HG02943 (cell line): Measurements from ENCODE around the gene LZIC.
A peak's percentile ranks its signal among the peaks of the same experiment; 100 is the strongest.
"Not testable (repeated sequence)": the region's sequence is repeated elsewhere in the genome, so short reads cannot be mapped to it uniquely, and the experiment has no call there.

Source experiments
- ATAC-seq: cut with Tn5 transposase; IDR thresholded peaks from one replicate; pipeline ENCODE4 v1.9.1; 2021; ENCODE audit warnings: mild to moderate bottlenecking, low read depth, moderate library complexity; ENCODE audit not compliant: unreplicated experiment

LZIC gene

GRCh38 chr1:9942939-9943788, at the start of gene LZIC, which contains the start of gene NMNAT1:
LZIC (minus strand) TSS chr1:9943391; CDS start chr1:9936619, 6,772 bp downstream.
NMNAT1 (plus strand) TSS chr1:9943475; CDS start chr1:9972074, 28,599 bp downstream.
- peak; percentile 82 for ATAC-seq

GRCh38 chr1:9992910-9993309, 49.7 kb upstream of the LZIC start:
- ATAC-seq, result no peak

- ATAC-seq, result no peak
Measured at GRCh38 chr1:9990944-9991343, 47.8 kb upstream of the LZIC start.

GRCh38 chr1:9989773-9990172, 46.6 kb upstream of the LZIC start:
- no peak for ATAC-seq

DNA sequence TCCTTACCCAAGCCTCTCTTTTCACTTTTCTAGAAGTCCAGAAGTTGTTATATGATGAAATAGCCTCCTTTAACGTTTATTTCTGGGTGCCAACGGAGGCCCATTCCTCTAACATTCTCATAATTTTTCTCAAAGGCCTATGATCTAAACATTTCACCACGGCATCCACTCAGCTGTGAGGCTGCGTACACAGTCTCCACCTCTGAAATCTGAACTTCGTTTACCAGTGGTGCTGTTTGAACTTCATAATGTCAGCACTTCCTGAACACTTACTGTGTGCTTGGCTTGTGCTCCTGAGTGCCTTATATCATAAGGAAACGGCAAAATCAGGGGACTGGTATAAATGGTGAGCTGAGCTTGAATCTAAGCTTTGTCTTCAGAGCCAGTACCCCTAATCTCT, 41.8 kb upstream of the LZIC start:
- ATAC-seq, result no peak

- no peak for ATAC-seq
Measured at GRCh38 chr1:9984253-9984652, 41.1 kb upstream of the LZIC start.

GRCh38 chr1:9960706-9961562, 17.7 kb upstream of the LZIC start:
- ATAC-seq, result peak; percentile 89

DNA sequence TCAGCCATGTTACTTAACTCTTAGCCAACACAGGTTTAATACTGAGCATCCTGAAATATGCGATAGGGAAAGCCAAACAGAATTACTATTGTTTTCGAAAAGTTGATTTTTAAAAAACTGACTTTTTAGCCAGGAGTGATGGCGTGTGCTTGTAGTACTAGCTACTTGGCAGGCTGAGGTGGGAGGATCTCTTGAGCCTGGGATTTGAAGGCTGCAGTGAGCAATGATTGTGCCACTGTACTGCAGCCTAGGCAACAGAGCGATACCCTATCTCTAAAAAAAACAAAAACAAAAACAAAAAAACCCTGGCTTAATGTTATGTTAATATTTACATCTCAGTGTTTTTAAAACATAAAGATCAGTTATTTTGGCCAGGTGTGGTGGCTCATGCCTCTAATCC, 16.8 kb upstream of the LZIC start:
- no peak for ATAC-seq

GRCh38 chr1:9957726-9958125, 14.5 kb upstream of the LZIC start:
- ATAC-seq, result no peak

DNA sequence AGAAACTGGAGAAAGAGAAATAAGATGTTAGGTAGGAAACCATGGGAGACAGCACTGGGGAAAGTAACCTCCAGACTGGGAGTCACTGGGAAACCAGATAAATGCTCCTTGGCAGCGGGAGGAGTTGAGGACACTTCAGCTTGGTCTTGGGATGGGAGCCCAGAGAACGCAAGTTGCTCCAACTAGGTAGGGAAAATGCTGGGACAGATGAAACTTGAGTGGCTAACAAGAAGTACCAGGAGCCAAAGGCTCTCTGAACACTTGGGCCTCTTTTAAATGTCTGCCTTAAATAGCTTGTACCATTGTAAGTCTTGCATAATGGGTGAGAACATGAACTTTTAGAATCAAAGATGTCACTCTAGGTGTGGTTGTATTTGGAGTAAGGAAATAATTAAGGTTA, 3.1 kb upstream of the LZIC start:
- no peak for ATAC-seq

DNA sequence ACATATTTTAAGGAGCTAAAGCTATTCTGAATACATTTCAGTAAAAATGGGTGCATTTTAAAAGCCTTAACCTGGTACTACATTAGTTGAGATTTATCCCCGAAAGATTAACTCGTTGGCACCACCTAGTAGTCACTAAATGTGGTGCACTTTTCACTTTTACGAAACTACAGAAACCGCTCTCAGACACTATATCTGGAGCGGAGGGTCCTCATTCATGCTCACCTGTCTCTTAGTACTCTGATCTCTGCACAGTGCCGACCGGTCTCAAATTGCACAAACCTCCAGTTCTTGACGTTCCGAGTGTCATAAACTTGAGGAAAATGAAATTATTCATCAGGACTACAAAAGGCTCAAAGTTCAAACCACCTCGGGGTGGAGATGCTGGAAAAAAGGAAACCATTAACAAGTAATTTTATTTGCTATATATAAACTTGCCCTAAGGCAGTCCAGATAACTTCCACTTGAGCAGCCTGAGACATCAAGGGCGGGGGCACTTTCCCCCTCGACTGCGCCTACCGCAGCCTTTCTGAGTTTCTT, 722 bp downstream of the LZIC start:
- no peak for ATAC-seq

DNA sequence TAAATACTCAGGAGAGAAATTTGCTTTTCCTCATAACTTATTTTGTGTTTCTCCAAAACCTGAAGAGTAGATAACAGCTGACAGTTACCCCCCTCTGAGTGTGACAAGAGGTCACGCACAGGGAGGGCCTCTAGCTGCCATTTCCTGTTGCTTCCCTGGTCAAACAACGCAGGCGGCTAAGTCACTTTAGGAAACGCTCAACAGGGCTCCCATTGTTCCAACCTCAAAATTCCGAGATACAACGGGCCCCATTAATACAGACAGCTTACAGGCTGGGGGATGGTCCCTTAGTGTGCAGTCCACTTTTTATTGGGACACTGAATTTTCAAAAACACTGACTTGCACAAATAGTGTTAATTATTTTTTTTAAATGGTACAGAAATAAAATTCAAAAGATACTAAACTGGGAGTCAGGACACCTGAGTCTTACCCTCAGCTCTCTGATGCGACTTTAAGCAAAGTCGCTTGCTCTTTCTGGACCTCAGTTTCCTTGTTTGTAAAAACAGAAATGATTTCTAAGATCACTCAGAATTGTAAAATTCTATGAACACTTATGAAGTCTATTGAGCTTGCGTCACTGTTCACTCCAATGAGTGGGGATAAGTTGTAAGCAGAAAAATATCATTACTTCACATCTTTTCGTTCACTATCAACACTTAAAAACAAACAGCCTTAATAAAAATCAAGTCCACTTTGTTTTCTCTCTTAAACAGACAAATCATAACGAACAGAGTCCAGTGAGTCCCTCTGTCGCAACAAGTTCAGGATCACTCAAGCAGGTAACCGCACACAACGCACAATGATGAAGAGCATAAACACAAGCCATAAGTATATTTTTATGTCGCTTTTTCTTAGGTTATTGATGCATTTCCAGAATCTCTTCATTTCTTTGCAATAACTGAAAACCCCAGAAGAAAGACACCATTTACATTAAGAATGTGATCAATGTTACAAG, 13.5 kb downstream of the LZIC start:
- ATAC-seq, result no peak

DNA sequence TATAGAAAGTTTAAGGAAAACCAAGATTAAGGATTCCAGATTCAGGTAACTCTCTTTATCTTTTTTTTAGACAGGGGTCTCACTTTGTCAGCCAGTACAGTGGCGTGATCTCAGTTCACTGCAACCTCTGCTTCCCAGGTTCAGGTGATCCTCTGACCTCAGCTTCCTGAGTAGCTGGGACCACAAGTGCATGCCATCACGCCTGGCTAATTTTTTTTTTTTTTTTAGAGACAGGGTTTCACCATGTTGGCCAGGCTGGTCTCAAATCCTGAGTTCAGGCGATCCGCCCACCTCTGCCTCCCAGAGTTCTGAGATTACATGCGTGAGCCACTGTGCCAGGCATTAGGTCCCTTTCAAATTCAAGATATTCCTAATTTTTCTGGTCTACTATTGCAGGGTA, 15.9 kb downstream of the LZIC start:
- no peak for ATAC-seq

GRCh38 chr1:9922342-9922741, 20.8 kb downstream of the LZIC start:
- no peak for ATAC-seq

GRCh38 chr1:9920606-9921005, 22.6 kb downstream of the LZIC start:
- ATAC-seq, result no peak

DNA sequence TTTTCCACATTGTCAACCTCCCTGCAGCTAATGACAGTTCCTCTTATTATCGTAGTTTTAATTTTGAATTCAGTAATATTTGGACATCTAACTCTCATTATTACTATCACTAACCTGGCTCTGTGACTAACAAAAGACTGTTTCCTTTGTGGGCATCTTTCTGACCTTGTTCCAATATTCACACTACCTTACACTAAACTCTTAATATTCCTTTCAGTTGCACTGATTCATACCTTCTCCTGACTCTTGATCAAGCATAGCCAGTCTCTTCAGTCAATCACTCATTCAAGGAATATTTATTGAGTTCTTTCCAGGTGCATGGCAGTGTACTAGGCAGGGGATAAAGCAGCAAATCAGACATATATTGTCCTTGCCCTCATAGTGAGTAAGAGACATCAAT, 25.3 kb downstream of the LZIC start:
- no peak for ATAC-seq

DNA sequence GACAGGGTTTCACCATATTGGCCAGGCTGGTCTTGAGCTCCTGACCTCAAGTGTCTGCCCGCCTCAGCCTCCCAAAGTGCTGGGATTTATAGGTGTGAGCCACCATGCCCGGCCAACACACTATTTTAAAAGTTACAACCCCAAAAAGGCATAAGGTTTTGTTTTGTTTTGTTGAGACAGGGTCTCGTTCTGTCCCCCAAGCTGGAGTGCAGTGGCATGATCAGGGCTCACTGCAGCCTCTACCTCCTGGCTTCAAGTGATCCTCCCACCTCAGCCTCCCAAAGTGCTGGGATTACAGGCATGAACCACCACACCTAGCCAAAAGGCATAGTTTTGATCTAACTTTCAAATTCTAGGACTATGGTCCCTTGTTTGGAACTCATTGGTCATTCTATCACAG, 25.7 kb downstream of the LZIC start:
- ATAC-seq, result not testable (repeated sequence)

- ATAC-seq, result no peak
Measured at GRCh38 chr1:9916452-9916851, 26.7 kb downstream of the LZIC start.

GRCh38 chr1:9914610-9914937, 28.6 kb downstream of the LZIC start:
- ATAC-seq, result no peak

DNA sequence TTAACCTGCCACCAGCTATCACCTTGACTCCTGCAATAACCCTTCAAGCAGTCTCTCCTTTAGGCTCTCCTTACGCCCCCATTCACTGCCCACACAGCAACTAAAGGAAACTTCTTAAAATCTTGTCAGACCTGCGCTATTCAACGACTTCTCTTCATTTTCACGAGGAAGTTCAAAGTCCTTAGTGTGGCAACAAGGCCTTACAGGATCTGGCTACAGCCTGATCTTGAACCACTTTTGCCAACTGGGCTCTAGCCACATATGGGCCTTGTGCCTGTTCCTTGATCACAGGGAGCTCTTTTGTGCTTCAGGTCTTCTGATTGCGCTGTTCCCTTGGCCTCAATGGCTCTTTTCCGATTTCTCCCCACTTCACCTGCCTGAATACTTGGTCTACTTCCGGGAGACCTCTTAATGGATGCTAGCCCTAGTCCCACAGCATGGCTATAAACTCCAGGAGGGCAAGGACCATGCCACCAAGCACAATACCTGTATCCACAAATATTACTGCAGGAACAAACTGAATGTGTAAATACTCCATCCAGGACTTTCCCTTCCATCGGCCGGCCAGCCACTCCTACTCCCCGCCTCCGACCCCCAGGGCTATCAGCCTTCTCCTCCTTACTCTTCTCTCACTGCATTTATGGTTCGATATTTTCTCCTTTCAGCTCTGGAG, 30.8 kb downstream of the LZIC start:
- ATAC-seq, result no peak
